ENCODE measurements around the gene TNFAIP8L3.
"Not testable (repeated sequence)": the region's sequence is repeated elsewhere in the genome, so short reads cannot be mapped to it uniquely, and the experiment has no call there.

TNFAIP8L3 gene

DNA sequence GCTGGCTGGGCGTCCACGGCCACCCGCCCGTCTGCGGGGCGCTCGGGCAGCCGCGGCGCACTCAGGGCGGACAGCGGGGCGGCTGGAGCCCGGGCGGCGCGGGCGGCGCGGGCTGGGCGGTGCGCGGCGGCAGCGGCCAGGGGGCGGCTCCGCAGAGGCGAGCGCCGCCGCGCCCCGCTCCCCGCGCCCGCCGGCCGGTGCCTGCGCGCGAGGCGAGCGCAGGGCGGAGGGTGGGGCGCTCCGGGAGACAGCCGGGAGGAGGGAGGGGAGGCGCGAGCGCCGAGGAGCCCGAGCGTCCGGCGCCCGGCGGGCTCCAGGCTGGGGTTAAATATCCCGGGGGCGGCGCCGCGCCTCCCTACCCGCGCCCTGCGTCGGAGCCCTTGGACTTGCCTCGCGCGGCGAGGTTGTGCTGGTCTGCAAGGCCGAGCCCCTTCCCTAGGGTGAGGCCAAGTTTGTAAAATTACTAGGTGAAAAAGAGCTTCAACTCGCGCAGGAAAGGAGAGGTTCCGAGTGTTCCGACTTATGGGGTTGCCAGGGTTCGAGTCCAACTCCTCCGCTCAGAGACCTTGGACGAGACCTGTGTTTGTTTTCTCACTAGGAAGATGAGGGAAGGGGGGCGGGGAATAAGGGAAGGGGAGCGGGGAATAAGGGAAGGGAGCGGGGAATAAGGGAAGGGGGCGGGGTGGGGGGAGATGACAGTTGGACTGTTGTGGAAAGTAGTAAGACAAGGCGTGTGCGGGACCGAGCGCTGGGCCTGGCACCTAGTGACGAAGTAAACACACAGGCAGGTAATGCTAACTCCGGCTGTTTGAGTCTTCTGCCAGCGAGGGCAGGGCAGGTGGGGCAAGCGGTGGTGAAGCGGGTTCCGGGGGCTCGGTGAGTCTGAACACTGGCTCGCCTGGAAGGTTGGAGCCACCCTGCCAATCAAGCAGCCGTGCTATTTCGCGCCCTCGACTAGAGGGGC is at the start of gene TNFAIP8L3:
TNFAIP8L3 (minus strand) TSS at position 301 of the 964 bp plus-strand sequence. CDS start 311 bp downstream, outside the sequence.
- peak; percentile 57 to 73 for DNase-seq

- DNase-seq: no peak
Observed at GRCh38 chr15:51144021-51144532, 49.4 kb upstream of the TNFAIP8L3 start.

- DNase-seq: not testable (repeated sequence)
Observed at GRCh38 chr15:51140347-51140746, 45.6 kb upstream of the TNFAIP8L3 start.

DNA sequence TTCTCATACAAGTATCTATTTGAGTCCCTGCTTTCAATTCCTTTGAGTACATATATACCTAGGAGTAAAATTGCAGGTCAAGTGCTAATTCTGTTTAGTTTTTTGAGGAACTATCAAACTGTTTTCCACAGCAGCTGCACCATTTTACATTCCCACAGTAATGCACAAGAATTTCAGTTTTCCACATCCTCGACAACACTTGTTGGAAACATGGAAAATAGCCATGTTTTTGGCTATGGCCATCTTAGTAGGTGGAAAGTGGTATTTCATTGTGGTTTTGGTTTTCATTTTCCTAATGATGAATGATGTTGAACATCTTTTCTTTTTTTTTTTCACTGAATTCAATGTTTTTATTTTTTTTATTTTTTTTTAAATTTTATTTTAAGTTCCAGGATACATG is 44.4 kb upstream of the TNFAIP8L3 start:
- DNase-seq: no peak

DNA sequence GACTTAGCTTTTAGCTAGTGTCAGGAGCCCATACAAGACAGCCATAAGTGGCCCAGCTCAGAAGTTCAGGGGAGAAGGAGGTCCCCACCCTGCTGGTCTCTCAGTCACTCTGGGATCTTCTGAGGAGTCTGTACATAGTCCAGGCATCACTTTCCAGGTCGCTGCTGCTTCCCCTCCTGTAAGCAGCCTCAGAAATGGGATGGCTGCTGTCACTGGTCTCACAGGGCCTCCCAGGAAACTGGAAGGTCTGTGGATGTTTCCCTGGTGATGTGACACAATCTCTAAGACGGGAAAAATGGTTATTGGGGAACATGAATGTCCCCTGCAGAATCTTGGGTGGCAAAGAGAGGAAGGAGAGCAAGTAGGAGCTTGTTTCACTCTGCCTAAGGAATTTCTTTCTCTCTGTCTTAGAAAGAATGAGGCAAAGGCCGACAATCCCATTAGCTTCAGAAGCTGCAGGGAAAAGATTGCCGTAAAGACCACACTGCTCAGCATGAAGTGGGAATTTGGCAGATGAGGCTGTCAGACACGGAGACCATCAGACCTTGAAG is 43.2 kb upstream of the TNFAIP8L3 start:
- DNase-seq: no peak

DNA sequence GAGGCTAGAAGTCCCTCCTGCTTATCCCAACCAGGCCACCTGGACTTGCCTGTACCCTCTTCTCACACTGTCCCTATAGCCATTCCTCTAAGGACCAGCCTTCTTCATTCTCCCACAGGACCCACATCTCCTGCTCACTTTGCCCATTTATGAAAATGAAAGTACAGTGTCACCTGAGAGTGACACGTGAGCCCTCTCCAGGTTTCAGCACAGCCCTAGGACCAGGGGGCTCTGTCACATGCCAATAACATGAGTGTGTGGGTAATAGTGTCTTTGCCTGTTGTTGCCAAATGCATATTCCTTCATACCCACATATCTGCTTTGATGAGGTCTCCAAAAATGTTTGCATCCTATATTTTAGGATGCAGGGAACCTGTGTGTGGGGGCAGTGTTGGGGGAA is 42.3 kb upstream of the TNFAIP8L3 start:
- DNase-seq: no peak

DNA sequence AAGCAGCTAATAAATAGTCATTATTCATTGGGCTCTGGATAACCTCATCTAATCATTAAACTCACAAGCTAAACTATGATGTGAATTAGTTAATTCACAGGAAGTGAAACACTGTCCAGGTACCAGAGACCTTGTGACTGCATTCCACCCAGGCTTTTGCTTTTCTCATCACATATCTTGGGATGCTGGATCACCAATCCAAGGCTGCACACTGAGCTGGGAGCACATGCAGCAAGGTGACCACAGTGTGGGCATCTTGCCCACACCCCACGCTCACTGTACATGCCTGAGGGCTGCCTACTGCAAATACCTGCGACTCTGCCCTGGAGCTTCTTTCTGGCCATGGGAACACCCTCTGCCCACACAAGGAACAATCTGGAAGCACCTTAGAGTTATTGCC is 40.6 kb upstream of the TNFAIP8L3 start:
- no peak for DNase-seq

GRCh38 chr15:51134416-51135199 is 39.9 kb upstream of the TNFAIP8L3 start:
- no peak for DNase-seq

GRCh38 chr15:51133140-51133765 is 38.5 kb upstream of the TNFAIP8L3 start:
- no peak for DNase-seq

DNA sequence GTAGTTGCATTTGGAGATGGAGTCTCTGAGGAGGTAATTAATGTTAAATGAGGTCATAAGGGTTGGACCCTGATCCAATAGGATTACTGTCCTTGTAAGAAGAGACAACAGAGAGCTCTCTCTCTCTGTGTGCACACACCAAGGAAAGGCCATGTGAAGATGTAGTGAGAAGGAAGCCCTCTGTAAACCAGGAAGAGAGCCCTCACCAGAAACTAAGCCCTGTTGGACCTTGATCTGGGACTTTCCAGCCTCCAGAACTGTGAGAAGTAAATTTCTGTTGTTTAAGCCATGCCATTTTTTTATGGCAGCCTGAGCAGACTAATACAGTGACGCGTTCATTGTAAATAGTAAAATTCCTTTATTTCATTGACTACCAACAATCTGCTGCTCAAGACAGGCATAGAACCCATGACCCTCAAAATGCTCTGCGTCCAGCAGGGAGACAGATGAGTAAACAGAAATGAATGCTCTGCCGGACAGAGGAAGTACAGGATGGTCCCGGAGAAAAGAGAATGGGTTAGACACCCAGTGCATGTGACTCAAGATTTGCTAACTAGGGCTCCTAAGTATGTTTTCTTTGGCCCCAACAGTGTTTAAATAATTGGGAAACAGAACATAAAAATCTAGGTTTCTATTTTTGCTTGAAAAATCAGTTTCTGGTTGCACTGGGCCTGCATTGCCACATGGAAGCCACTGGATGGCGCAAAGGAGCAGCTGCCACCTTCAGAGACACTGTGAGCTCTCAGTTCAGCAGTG is 37.9 kb upstream of the TNFAIP8L3 start:
- DNase-seq: peak in 1 of 2 experiments; percentile 18

DNA sequence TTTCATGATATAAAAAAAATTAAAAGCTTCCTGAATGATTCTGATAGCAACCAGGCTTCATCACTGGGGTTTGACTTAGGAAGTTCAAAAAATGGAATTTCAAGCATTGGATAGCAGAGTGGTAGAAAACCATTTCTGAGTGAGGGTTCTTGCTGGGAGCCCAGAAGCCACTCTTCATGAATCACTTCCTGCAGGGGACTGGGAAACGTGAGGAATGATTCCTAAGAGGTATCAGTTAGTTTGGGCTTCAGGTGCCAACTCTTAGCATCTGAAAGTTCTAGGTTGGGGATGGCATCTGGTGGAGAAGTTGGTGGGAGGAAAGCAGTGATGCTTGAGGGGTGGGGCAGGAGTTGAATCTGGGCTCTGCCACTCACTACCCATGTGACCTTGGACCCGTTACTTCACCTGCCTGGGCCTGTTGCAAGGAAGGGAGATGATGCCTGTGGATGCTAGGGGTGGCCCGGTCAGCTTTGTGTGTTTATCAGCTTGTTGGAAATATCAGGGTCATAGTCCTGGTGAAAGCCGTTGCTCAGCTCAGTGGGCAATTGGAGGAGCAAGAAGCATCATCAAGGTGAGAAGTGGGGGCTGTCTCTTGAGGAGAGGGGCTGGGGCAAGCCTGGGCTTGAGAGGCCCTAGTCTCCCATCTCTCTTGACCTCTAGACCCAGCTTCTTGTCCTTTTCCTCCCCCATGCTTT is 37.0 kb upstream of the TNFAIP8L3 start:
- no peak for DNase-seq

DNA sequence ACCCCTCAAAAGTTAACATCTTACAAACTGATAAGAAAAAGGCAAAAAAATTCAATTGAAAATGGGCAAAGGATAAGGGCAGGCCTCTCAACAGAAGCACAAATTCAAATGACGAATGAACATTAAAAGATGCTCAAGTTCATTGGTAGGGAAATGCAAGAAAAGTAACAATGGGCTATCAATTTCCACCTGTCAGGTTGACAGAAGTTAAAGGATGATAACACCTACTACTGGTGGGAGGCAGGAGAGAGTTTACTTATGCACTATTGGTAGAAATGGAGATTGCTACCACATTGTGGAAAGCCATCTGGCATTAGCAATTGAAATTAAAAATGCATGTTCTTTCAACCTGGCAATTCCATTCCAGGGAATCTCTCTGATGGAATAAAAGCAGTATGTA is 35.6 kb upstream of the TNFAIP8L3 start:
- no peak for DNase-seq

DNA sequence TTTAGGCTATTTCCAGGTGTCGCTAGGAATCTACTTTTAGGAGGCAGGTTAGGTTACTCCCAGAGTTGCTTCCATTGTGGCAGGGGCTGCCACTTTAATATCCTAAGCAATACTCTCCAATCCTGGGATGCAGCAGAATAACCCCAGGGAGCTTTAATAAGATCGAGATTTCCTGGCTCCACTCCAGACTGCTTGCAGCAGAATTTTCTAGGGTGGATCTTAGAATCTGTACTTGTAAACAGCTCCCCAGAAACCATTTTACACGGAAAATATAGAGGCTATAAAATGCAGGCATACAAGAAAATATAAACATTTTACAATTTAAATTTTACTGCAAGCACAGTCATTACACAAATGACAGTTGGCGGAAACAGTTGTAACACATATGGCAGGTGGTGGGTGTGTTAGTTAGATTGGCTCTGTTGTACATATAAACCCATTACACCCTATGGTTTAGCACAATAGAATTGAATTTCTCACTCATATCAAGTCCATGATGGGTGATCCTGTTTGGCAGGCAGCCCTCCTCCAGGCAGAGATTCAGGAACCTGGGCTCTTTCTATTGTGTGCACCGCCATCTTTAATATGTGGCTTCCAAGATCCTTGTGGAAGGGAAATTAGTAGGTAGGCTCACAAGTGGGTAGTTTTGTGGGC is 35.0 kb upstream of the TNFAIP8L3 start:
- peak in 1 of 2 experiments; percentile 51 for DNase-seq

GRCh38 chr15:51128701-51129100 is 34.0 kb upstream of the TNFAIP8L3 start:
- DNase-seq: peak; percentile 41 to 73

GRCh38 chr15:51126842-51127241 is 32.1 kb upstream of the TNFAIP8L3 start:
- no peak for DNase-seq

GRCh38 chr15:51123002-51123401 is 28.3 kb upstream of the TNFAIP8L3 start:
- DNase-seq: not testable (repeated sequence)

- DNase-seq: no peak
Observed at GRCh38 chr15:51121631-51122225, 27.0 kb upstream of the TNFAIP8L3 start.

- no peak for DNase-seq
Observed at GRCh38 chr15:51121118-51121517, 26.4 kb upstream of the TNFAIP8L3 start.

- no peak for DNase-seq
Observed at GRCh38 chr15:51119120-51119519, 24.4 kb upstream of the TNFAIP8L3 start.

DNA sequence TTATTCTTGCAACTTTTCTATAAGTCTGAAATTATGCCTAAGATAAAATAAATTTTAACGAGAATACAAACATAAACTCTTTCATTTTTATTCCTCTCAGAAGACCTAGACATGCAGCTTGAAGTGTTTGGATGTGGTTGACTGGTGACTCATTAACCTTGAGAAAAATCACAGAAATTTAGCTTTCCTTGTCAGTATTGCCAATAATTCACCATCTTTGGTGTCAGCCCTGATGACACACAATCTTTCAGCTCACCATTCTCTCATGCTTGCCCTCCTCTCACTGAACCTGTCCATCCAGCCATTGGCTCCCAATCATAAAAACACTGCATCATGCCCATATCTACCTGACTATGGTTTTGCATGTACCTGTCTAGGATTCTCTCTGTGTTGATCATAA is 22.6 kb upstream of the TNFAIP8L3 start:
- DNase-seq: no peak

Data from NCI-H526 (cell line).